GM20000 (cell line): ENCODE results near the gene IGF1R.

Experiments
- DNase-seq: peaks from one replicate; pipeline ENCODE4 v3.0.0; 2012; ENCODE audit warnings: low spot score
- TF ChIP-seq, protein P1 (sequence below): IDR thresholded peaks from 2 replicates; pipeline ENCODE4 v1.5.1; 2012; ENCODE audit warnings: mild to moderate bottlenecking, control low read depth; ENCODE audit errors: extremely low read depth, missing control alignments

The IGF1R gene

DNA sequence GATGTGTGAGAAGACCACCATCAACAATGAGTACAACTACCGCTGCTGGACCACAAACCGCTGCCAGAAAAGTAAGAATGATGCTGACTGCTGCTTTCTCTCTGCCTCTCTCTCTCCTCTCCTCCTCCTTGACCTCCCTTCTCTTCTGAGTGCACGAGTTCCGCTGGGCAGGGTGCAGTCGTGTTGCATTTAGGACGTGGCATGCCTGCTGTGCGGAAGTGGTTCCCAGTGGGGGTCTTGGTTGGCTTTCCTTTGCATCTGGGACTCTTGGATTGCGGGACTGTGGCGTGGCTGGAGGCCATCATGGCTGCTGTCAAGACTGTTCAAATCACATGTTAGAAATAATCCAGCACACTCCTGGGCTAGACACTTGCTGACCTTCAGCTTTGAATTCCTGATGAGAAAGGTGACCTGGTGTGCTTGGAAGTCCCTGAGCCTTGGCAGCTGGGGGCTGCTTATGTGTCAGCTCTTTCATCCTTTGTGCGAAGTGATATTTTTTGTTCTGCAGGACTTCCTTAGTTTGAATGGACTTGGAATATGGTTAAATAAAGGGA, 59.8 kb downstream of the IGF1R start:
- TF ChIP-seq, protein P1, sequence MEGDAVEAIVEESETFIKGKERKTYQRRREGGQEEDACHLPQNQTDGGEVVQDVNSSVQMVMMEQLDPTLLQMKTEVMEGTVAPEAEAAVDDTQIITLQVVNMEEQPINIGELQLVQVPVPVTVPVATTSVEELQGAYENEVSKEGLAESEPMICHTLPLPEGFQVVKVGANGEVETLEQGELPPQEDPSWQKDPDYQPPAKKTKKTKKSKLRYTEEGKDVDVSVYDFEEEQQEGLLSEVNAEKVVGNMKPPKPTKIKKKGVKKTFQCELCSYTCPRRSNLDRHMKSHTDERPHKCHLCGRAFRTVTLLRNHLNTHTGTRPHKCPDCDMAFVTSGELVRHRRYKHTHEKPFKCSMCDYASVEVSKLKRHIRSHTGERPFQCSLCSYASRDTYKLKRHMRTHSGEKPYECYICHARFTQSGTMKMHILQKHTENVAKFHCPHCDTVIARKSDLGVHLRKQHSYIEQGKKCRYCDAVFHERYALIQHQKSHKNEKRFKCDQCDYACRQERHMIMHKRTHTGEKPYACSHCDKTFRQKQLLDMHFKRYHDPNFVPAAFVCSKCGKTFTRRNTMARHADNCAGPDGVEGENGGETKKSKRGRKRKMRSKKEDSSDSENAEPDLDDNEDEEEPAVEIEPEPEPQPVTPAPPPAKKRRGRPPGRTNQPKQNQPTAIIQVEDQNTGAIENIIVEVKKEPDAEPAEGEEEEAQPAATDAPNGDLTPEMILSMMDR = no peak
- DNase-seq = no peak

DNA sequence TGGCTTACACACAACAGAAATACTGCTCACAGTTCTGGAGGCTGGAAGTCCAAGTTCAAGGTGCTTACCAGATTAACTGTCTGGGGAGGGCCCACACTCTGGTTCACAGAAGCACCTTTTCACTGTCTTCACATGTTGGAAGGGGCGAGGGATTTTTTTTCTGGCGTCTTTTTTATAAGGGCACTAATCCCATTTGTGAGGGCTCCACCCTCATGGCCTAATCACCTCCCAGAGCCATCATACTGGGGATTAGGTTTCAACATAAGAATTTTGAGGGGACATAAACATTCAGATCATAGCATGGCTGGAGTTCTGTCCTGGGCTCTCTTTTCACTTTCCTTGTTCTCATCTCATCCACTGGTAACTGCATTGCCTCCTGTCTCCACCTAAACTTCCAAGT, 63.5 kb downstream of the IGF1R start:
- TF ChIP-seq, protein P1 = no peak

GRCh38 chr15:98712845-98713584, 64.7 kb downstream of the IGF1R start:
- TF ChIP-seq, protein P1 = no peak

More for the DNA sequence above, 63.5 kb downstream of the IGF1R start:
- no peak for DNase-seq

DNA sequence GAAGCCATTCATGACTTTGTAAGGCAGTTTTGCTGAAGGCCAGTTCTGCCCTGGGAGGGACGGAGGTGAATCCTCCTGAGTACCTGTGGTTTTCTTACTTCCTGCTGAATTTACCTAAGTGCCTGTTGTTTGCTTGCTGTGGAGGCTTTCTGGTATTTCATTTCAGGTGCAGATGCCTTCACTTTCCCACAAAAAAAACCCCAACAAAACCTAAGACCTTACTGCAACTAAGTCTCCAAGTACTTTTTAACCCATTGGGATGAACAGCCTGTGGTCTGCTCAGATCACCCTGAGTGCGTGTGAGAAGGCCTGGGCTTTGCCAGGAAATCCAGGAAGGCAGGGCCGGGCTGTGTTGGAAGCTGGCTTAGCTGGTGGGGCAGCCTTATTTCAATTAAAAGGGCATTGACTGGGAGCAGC, 65.3 kb downstream of the IGF1R start:
- no peak for DNase-seq
- TF ChIP-seq, protein P1 = no peak

More at GRCh38 chr15:98712845-98713584, 64.7 kb downstream of the IGF1R start:
- DNase-seq = no peak

- DNase-seq = no peak
- TF ChIP-seq, protein P1 = no peak
These were observed 66.6 kb downstream of the IGF1R start for GRCh38 chr15:98714922-98715321.

GRCh38 chr15:98715401-98715800, 67.1 kb downstream of the IGF1R start:
- TF ChIP-seq, protein P1 = no peak
- no peak for DNase-seq

GRCh38 chr15:98715890-98716443, 67.6 kb downstream of the IGF1R start:
- TF ChIP-seq, protein P1 = no peak
- no peak for DNase-seq
